Measurements from ENCODE around the gene AGAP1. TPM values are rescaled to one million over a fixed set of nuclear protein-coding genes. Genes with fewer than 3 reads are reported as not detected.

The AGAP1 gene
- total RNA-seq, 4 donors from 2014 or later: 5.3 to 30.6 (median 19.2) TPM

DNA sequence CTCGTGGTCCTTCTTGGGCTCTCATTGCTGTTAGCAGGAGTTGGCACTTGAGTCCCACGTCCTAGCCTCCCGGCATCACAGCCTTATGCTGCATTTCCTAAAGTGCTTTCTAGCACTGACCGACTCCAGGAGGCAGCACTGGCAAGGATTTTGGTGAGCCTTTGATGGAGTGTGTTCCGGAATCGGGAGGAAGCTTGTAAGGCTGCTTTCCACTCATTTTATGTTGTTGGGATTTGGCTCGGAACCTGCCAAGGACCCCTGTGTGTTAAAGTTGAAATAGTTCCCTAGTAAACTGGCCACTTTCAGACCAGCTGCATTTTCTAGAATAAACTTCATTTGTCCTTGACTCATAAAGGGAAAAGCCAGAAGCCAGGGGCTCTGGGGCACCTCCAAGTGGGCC lies 88.9 kb downstream of the AGAP1 start:
- no peak for DNase-seq
- intact Hi-C loops (cut with DNase I; ENCODE audit: low total_unique reads): no loop called here
- TF ChIP-seq, protein P1, sequence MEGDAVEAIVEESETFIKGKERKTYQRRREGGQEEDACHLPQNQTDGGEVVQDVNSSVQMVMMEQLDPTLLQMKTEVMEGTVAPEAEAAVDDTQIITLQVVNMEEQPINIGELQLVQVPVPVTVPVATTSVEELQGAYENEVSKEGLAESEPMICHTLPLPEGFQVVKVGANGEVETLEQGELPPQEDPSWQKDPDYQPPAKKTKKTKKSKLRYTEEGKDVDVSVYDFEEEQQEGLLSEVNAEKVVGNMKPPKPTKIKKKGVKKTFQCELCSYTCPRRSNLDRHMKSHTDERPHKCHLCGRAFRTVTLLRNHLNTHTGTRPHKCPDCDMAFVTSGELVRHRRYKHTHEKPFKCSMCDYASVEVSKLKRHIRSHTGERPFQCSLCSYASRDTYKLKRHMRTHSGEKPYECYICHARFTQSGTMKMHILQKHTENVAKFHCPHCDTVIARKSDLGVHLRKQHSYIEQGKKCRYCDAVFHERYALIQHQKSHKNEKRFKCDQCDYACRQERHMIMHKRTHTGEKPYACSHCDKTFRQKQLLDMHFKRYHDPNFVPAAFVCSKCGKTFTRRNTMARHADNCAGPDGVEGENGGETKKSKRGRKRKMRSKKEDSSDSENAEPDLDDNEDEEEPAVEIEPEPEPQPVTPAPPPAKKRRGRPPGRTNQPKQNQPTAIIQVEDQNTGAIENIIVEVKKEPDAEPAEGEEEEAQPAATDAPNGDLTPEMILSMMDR (IDR thresholded peaks at IDR 0.05): no peak
- TF ChIP-seq POLR2A (IDR thresholded peaks at IDR 0.05): no peak
- Histone ChIP-seq H3K27ac (no peak overlapping the region), H3K36me3 (no peaks in the 10 kb centered on the region), H3K27me3 (no peaks in the 10 kb centered on the region), H3K9me3 (no peaks in the 10 kb centered on the region), H3K4me3 (no peak overlapping the region), H3K4me1 (no peaks in the 10 kb centered on the region)

DNA sequence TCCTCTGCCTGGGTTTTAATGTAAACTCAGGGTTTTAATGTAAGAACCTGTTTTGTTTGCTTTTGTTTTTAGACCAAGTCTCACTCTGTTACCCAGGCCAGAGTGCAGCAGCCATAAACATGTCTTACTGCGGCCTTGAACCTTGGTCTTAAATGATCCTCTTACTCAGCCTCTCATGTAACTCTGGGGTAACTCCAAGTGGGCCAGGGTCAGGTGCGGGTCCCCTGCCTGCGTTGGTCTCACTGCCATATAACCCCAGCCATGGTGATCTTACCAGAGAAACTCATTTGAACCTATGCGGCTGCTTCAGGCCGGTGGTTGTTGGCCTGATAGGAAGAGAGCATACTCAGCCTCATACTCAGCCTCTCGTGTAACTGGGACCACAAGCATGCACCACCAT lies 89.3 kb downstream of the AGAP1 start:
- H3K4me3 ChIP-seq: no peak overlapping the region
- no peak for DNase-seq
- TF ChIP-seq, protein P1 (IDR thresholded peaks at IDR 0.05): no peak
- TF ChIP-seq POLR2A (IDR thresholded peaks at IDR 0.05): no peak
- no peaks in the 10 kb centered on the region for H3K36me3 ChIP-seq
- no peaks in the 10 kb centered on the region for H3K4me1 ChIP-seq
- intact Hi-C loops (cut with DNase I; ENCODE audit: low total_unique reads): no loop called here
- no peaks in the 10 kb centered on the region for H3K9me3 ChIP-seq
- no peaks in the 10 kb centered on the region for H3K27me3 ChIP-seq
- no peak overlapping the region for H3K27ac ChIP-seq

GRCh38 chr2:235583925-235584637 lies 90.2 kb downstream of the AGAP1 start:
- Histone ChIP-seq H3K27ac (no peak overlapping the region), H3K4me1 (no peaks in the 10 kb centered on the region), H3K27me3 (no peaks in the 10 kb centered on the region), H3K4me3 (no peak overlapping the region), H3K36me3 (no peaks in the 10 kb centered on the region), H3K9me3 (no peaks in the 10 kb centered on the region)
- TF ChIP-seq, protein P1 (IDR thresholded peaks at IDR 0.05): no peak
- no peak for TF ChIP-seq POLR2A (IDR thresholded peaks at IDR 0.05)
- DNase-seq: no peak
- intact Hi-C loops (cut with DNase I; ENCODE audit: low total_unique reads): no loop called here

GRCh38 chr2:235584638-235585007 lies 90.8 kb downstream of the AGAP1 start:
- Histone ChIP-seq H3K4me1 (no peaks in the 10 kb centered on the region), H3K27me3 (no peaks in the 10 kb centered on the region), H3K4me3 (no peak overlapping the region), H3K27ac (no peak overlapping the region), H3K36me3 (no peaks in the 10 kb centered on the region), H3K9me3 (no peaks in the 10 kb centered on the region)
- TF ChIP-seq POLR2A (IDR thresholded peaks at IDR 0.05): no peak
- TF ChIP-seq, protein P1 (IDR thresholded peaks at IDR 0.05): no peak
- no peak for DNase-seq
- intact Hi-C loops (cut with DNase I; ENCODE audit: low total_unique reads): no loop called here

GRCh38 chr2:235587202-235587601 lies 93.4 kb downstream of the AGAP1 start:
- H3K4me3 ChIP-seq: no peak overlapping the region
- TF ChIP-seq, protein P1 (IDR thresholded peaks at IDR 0.05): no peak
- no peak for TF ChIP-seq POLR2A (IDR thresholded peaks at IDR 0.05)
- intact Hi-C loops (cut with DNase I; ENCODE audit: low total_unique reads): no loop called here
- H3K36me3 ChIP-seq: no peaks in the 10 kb centered on the region
- H3K27ac ChIP-seq: no peak overlapping the region
- H3K4me1 ChIP-seq: no peaks in the 10 kb centered on the region
- no peaks in the 10 kb centered on the region for H3K9me3 ChIP-seq
- no peak for DNase-seq
- H3K27me3 ChIP-seq: no peaks in the 10 kb centered on the region

Data from uterus (tissue), 4 donors.